D721Med (cell line): ENCODE measurements around the gene SLC24A3.

ENCODE experiments used
- DNase-seq: peaks from one replicate; pipeline ENCODE4 v3.0.0; 2011; ENCODE audit warnings: low spot score; ENCODE audit not compliant: insufficient read length
- FAIRE-seq: peaks from 2 replicates; lab custom pipeline; 2011; peaks lifted over from hg19 to GRCh38; lab: Jason Lieb, UNC
- TF ChIP-seq, protein P1 (sequence below): IDR thresholded peaks from 2 replicates; pipeline ENCODE4 v1.5.1; 2012; ENCODE audit warnings: mild to moderate bottlenecking, control low read depth; ENCODE audit not compliant: insufficient read depth; ENCODE audit errors: missing control alignments

Gene SLC24A3

DNA sequence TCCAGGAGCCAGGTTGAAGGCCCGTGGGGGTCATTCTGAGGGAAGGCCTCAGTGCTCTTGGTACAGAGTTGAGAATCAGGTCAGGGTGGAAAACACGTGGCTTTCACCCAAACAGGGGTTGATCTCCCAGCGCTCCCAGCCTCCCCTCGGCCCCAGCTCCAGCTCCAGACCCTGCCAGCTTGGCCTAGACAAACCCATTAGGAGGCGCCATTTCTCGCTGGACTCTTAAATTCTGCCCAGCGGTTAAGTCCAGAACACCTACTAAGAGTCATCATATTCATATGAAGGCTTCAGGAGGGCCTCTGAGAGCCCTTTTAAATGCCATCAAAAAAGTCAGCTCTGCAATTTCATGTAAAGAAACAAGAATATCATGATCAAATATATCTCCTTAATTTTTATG is 387.6 kb downstream of the SLC24A3 start:
- TF ChIP-seq, protein P1, sequence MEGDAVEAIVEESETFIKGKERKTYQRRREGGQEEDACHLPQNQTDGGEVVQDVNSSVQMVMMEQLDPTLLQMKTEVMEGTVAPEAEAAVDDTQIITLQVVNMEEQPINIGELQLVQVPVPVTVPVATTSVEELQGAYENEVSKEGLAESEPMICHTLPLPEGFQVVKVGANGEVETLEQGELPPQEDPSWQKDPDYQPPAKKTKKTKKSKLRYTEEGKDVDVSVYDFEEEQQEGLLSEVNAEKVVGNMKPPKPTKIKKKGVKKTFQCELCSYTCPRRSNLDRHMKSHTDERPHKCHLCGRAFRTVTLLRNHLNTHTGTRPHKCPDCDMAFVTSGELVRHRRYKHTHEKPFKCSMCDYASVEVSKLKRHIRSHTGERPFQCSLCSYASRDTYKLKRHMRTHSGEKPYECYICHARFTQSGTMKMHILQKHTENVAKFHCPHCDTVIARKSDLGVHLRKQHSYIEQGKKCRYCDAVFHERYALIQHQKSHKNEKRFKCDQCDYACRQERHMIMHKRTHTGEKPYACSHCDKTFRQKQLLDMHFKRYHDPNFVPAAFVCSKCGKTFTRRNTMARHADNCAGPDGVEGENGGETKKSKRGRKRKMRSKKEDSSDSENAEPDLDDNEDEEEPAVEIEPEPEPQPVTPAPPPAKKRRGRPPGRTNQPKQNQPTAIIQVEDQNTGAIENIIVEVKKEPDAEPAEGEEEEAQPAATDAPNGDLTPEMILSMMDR = no peak
- DNase-seq (no peak), FAIRE-seq (no peak)

DNA sequence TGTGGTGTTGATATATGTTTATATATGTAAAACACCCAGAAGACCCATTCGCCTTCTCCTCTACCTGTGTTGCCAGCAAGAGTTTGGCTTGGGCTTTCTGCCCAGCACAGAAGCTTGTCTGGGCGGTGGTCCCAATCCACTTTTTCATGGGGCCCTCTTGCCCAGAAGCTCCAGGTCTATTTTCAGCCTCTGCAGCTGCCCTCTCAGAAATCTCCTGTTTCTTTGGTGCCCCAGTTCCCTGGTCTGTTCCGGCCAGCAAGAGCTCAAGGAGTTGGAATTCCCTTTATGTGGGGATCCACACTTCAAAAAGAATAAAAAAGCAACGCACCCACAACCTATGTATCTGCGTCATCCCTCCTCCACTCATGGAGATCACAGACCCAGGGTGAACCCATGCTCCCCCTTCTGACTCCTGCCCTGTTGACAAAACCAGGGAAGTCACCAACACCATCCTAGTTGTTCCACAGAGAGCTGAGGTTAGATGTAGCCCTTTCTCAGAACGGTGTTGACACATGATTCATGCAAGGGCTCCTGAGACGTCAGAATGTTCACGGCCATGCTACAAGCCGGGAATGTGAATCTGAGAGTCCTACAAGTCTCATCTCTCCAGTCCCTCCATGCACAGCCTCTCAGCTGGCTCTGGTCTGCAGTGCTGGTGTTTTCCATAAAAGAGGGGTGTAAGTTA is 388.8 kb downstream of the SLC24A3 start:
- TF ChIP-seq, protein P1 = no peak
- DNase-seq (no peak), FAIRE-seq (no peak)

DNA sequence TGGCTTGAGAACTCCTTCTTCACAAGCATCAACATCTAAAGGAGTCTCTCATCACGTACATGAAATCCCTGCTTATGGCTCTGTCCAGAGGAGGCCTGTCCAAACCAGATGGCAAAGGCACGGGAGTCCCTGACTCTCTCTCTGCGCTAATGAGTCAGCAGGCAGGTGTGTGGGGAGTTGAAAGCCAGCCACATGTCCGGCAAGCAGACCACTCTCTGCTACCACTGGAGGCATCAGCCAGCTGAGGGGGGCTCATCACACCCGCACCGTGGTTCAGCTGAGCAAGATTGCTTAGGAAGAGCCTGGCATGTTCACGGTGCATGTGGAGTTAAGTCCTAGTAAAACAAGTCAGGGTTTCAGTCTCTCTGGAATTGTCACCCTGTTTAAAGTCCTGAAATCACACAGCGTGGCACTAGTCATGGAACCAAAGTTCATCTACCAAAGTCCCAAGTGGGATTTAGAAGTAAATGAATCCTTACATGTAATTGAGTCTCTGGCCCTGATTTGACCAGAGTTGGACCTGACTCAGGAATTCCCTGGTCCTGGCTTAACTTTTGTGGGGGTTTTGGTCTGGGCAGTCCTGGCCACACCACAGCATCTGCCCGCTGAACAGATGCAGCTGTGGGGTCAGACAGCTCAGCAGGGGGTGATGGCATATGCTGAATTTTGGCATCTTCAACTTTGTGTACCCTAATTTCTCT is 390.4 kb downstream of the SLC24A3 start:
- TF ChIP-seq, protein P1 = no peak
- no peak for FAIRE-seq
- no peak for DNase-seq

DNA sequence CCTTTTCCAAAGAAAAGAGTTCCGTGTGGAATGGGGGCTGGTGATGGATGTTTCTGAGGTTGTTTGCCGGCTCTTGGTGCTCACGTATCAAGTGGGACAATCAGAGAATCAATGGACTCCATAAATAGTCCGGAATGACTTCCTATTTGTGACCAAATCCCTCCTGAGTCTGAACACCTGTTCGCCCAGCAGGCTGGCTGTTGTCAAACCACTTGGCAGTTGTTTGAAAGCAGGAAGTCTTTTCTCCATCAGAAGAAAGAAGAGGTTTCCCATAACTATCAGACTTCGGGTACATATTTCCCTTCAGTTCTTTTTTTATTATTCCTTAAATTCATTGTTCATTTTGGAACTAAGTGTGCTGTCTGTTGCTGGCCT is 390.9 kb downstream of the SLC24A3 start:
- TF ChIP-seq, protein P1 = no peak
- FAIRE-seq = no peak
- DNase-seq = no peak

DNA sequence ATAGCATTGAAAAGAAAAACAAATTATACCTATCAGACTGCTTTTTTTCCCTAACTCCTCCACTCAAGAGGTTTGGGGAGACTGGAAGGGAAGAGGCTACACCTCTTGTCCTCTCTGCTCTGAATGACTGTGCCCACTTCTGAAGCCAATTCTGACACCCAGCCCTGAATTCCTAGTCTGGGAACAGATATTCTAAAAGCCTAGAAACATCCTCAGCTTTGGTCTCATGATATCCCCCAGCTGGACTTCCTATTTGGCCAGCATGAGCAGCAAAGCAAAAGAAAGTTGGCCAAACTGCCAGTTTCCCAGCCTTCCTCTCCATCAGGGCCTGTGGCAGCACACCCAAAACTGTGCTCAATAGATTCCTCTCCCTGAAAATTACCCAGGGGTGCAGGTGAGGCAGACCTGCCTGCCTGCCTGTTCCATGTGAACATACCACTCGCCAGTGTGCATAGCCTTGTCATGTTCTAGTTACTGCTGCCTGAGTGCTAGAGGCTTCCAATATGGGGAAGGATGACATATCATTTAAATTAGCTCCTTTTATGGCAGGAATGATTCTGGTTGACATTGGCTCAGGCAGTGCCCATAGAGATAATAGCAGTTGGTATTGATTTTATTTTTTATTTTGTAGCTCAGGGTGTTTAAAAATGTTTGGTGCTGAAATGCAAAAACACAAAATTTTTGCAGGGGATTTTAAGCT is 393.5 kb downstream of the SLC24A3 start:
- FAIRE-seq (no peak), DNase-seq (no peak)
- TF ChIP-seq, protein P1 = no peak

DNA sequence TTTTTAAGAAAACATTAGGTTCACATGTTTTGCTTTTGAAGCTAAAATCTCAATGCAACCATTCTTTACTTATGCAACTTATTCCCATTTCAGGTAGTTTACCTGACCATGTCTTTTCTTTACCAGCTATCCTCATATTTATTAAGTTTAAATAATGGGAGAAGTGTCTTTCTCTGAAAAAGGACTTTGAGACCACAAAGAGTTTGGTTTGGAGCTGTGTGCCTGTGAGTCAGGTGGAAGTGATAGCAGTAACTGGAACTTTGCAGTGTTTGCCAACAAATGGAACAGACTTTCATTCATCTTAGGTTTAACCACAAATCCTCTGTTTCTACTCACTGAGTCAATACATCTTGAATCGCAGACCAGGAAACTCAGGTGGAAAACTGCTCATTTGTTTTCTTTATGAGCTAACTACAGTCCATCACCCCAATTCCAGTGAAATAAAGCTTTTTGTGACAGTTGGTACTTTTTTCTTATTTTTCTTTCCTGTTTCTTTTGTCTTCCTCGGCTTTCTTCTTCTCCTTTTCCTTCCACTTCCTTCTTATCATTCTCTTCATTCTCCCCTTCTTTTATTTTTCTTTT is 397.3 kb downstream of the SLC24A3 start:
- FAIRE-seq (no peak), DNase-seq (no peak)
- TF ChIP-seq, protein P1 = no peak
